Fibroblast of the aortic adventitia (primary cell): Measurements from ENCODE around the gene ZNF837. TPM values are rescaled to one million over a fixed set of nuclear protein-coding genes. Genes with fewer than 3 reads are reported as not detected.

Experiments used
- DNase-seq: peaks from one replicate; pipeline ENCODE4 v3.0.0-alpha.2; 2010; ENCODE audit warnings: low read depth
- H3K4me3 ChIP-seq: 2 replicates; pipeline ENCODE4 v1.5.1; 2011; ENCODE audit warnings: low read depth, mild to moderate bottlenecking, control low read depth, low read length, moderate library complexity
- total RNA-seq: library from RNA; depleted of rRNA; stranded (reverse); fragments of >200 nt; gene quantifications from 2 replicates; pipeline ENCODE4 v1.2.3, GENCODE V29; 2012; ENCODE audit warnings: low replicate concordance
- TF ChIP-seq, protein P1 (sequence below): IDR thresholded peaks from 2 replicates; pipeline ENCODE4 v1.5.1; 2011; ENCODE audit warnings: mild to moderate bottlenecking, low read length, control low read depth, inconsistent platforms; ENCODE audit not compliant: insufficient read depth

ZNF837 gene
- total RNA-seq, 1 donor, result 2.6 TPM

DNA sequence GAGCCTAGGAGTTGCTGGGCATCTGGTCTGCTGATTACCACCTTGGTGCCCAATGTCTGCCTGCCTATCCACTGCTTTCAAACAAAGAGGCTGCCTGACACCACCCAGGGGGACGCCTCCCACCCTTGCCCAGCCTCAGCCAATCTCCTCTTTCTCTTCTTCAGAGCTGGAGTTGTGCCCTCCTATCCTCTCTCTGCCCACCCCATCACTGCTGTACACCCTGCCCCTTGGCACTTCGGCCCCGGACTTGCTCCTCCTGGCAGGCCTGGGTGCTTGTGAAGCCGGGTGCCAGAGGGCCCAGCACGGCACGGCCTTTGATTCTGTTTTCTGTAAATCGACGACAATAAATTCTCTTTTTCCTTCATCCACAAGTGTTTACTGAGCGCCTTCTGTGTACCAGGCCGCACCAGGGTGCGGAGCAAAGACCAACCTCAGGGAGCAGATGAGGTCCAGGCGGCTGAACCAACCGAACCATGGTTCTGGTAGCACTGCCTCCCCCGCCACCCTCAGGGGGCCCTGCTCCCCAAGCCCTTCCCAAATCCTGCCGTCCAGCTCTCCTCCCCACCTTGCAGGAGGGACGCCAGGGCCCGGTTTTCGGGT, 19.6 kb upstream of the ZNF837 start:
- peak overlapping the region; percentile 83 for H3K4me3 ChIP-seq
- TF ChIP-seq, protein P1, sequence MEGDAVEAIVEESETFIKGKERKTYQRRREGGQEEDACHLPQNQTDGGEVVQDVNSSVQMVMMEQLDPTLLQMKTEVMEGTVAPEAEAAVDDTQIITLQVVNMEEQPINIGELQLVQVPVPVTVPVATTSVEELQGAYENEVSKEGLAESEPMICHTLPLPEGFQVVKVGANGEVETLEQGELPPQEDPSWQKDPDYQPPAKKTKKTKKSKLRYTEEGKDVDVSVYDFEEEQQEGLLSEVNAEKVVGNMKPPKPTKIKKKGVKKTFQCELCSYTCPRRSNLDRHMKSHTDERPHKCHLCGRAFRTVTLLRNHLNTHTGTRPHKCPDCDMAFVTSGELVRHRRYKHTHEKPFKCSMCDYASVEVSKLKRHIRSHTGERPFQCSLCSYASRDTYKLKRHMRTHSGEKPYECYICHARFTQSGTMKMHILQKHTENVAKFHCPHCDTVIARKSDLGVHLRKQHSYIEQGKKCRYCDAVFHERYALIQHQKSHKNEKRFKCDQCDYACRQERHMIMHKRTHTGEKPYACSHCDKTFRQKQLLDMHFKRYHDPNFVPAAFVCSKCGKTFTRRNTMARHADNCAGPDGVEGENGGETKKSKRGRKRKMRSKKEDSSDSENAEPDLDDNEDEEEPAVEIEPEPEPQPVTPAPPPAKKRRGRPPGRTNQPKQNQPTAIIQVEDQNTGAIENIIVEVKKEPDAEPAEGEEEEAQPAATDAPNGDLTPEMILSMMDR, result no peak
- DNase-seq, result no peak

DNA sequence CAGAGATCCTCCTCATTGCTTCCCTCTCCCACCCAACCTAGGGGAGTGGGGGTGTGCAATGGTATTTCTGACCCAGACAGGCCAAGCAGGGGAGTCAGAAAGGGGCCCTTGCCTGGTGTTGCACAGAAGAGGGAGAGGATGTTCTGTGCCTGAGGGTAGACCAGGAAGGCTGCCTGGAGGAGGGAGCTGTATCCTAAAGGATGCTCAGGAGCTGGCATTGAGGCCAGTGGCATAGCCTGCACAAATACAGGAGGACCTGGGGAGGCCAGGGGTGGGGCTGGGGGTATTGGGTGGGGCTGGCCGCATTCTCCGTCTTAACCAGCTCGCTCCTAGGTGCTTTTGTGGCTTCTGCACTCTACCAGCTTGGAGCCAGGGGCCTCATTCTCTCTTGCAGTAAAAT, 19.1 kb upstream of the ZNF837 start:
- TF ChIP-seq, protein P1, result no peak
- no peak overlapping the region for H3K4me3 ChIP-seq
- no peak for DNase-seq

DNA sequence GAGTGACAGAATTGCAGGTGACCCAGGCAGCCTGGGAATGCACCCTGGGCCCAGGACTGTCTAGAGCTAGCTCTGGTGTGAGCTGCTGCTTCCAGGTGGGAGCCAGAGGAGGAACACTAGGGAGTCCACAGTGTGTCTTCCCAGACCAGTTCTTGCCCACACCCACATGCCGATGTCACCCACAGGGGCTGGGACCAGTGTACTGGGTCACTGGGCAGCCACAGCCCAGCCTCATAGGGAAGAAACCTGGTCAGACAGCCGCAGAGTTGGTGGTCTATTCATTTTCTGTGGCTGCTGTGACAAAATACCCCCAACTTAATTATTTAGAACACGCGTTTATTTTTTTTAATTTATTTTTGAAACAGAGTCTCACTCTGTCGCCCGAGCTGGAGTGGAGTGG, 17.7 kb upstream of the ZNF837 start:
- H3K4me3 ChIP-seq, result no peak overlapping the region
- TF ChIP-seq, protein P1, result no peak
- no peak for DNase-seq

DNA sequence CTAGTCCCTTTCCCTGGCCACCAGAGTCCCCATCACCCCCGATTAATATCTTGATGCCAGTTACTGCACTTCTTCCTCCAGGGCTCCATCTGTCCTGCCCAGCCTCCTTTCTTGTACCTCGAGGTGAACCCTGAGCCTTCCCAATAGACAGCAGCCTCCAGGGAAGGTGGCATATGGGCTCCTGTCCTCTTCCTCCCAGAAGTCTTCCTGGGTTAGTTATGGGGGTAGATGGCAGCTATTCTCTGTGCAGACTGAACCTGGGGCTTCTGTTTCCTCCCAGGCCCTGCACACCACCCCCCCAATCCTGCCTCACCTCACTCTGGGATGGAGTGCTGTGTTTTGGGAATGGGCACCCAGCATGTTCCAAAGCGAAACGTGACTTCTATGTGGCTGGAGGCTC, 17.3 kb upstream of the ZNF837 start:
- no peak overlapping the region for H3K4me3 ChIP-seq
- TF ChIP-seq, protein P1, result no peak
- no peak for DNase-seq

DNA sequence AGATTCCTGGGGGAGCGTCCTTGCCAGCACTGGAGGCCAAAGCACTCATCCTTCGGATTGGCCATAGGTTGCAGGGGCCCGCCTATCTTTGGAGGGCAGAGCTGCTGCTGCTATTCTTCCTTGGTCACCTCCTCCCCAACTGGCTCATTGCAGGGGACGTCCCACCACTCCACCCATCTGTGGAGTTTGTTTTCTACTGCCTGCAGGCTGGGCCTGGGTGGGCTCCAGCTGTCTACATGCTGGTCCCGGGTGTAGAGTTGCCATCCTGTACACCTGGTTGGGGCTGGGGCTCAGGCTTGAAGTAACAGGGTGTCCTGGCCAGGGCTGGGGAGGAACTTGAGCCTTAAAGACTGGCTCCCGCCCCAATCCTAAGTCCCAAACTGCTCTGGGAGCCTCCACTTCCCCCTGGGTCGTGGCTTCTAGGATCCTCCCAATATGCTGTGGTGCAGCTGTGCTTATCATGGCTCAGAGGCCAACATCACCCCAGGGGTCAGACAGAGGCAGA, 16.8 kb upstream of the ZNF837 start:
- TF ChIP-seq, protein P1, result no peak
- no peak for DNase-seq
- H3K4me3 ChIP-seq, result no peak overlapping the region

DNA sequence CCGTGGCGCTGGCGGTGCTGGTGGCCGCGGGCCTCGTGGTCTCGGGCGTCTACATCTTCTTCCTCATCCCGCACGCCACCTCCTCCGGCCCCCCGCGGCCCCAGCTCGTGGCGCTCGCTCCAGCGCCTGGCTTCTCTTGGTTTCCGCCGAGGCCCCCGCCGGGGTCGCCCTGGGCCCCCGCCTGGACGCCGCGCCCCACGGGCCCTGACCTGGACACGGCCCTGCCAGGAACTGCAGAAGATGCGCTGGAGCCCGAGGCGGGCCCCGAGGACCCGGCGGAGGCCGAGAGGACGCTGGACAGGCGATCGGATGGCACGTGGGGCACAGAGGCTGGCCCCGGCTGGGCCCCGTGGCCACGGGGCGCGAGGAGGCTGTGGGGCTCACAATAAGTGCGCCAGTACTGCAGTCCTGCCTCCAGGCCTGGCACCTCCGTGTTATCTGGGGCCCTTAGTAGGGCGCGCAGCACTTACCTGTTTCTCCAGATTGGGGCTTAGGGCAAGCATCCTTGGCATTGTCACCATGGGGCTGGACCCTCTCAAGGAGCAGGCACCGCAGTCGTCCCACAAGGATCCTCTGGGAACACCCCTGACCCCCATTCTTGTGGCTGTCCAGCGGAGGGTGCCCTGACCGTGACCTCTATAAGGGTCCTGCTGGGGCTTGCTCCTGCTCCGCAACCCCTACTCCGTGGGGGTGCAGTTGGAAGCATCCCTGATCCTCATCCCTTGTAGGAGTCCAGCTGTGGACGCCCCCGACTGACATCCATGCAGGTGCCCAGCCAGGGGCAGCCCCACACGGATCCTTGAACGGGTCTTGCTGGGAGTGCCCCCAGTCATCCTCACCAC, 16.1 kb upstream of the ZNF837 start:
- TF ChIP-seq, protein P1, result no peak
- H3K4me3 ChIP-seq, result no peak overlapping the region
- no peak for DNase-seq
